SK-MEL-5 (cell line): ENCODE data around the gene ANXA2R. TPM values are rescaled to one million over a fixed set of nuclear protein-coding genes. Genes with fewer than 3 reads are reported as not detected.
"Not testable (repeated sequence)": the region's sequence is repeated elsewhere in the genome, so short reads cannot be mapped to it uniquely, and the experiment has no call there.

ENCODE experiments used
- DNase-seq: peaks from one replicate; pipeline ENCODE4 v3.0.0-alpha.2; 2016; ENCODE audit warnings: low read depth, low spot score
- in situ Hi-C: cut with HindIII; loops from 2 replicates; pipeline ENCODE4 v1.10.0; 2016; ENCODE audit warnings: low sequenced_read_pairs, high pct_unique_total_duplicates, low pct_unique_long_range_greater_than_20kb
- polyA plus RNA-seq, 2 experiments: library from polyadenylated mRNA; depleted of rRNA; stranded (reverse); fragments of >200 nt; gene quantifications; 2 replicates each; pipeline ENCODE4 v1.2.3, GENCODE V29; 2015
- total RNA-seq: library from RNA; depleted of rRNA; stranded (reverse); fragments of >200 nt; shearing (Covaris generic); gene quantifications from 2 replicates; pipeline ENCODE4 v1.2.3, GENCODE V29; 2014; rRNA removed

ANXA2R gene, protein sequence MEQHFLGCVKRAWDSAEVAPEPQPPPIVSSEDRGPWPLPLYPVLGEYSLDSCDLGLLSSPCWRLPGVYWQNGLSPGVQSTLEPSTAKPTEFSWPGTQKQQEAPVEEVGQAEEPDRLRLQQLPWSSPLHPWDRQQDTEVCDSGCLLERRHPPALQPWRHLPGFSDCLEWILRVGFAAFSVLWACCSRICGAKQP
- total RNA-seq = 0.40 and 0.45 TPM in 2 replicates
- polyA plus RNA-seq (2015; cell fraction: cytosol; rRNA removed) = 0.35 and 0.94 TPM in 2 replicates
- polyA plus RNA-seq (2015; cell fraction: nucleus; rRNA removed) = 2.9 TPM in 2 replicates

DNA sequence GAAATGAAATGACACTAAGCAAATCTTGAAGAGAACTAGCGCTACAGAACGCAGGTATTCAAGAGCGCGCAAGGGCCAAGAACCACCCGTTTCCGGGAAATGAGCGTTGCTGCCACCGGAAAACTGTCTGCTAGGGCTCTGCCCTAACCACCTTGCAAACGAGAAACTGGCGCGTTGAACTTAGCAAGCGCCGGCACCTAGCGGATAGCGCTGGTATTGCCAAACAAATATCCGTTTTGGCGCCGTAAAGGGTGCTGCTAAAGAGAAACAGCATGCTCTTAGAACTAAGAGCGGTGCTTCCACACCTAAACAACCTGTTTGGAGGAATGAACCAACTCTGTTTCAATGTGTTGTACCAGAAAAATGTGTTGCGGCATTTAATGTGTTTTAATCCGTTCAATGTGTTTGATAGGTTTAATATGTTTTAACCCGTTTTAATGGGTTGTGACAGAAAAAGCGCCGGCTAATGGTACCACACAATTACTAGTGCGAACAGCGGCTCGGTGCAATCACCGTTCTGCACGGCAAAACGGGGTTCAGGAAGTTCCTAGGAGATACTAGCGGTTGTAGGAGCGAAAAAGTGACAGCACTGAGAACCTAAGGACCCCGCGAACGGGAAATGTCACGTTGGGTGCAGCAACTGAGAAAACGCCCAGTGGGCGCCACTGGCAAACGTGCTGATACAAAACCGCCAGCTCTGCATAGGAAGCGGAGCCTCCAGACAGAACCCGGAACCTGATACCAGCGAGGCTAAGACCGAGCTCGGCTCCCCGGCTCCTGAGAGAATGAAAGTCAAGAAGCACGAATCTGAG, at the start of gene ANXA2R:
Gene ANXA2R, minus strand, starts transcription at position 33 of the 812 bp plus-strand sequence. CDS start 273 bp downstream, outside the sequence.
- peak; percentile 98 for DNase-seq
- in situ Hi-C loops = no loop called here

DNA sequence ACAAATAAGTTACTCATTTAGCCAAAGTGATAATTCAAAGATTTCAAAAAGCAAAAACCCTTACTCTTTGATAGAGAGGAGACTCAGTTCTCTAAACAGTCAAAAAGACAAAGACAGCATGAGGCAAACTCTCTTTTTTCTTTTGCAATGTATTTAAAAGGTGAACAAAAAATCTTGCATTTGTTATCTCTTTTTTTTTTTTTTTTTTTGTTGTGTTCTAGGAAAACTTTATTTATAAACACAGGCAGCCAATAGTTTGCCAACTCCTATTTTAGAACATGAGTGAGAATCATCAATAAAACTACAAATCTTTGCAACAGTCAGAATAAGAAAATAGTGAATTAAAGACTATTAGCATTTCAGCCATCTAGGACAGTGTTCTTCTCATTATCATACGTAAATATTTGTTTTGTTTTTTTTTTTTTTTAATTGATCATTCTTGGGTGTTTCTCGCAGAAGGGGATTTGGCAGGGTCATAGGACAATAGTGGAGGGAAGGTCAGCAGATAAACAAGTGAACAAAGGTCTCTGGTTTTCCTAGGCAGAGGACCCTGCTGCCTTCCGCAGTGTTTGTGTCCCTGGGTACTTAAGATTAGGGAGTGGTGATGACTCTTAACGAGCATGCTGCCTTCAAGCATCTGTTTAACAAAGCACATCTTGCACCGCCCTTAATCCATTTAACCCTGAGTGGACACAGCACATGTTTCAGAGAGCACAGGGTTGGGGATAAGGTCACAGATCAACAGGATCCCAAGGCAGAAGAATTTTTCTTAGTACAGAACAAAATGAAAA, 46.2 kb upstream of the ANXA2R start:
- DNase-seq, in situ Hi-C loops: not testable (repeated sequence)

DNA sequence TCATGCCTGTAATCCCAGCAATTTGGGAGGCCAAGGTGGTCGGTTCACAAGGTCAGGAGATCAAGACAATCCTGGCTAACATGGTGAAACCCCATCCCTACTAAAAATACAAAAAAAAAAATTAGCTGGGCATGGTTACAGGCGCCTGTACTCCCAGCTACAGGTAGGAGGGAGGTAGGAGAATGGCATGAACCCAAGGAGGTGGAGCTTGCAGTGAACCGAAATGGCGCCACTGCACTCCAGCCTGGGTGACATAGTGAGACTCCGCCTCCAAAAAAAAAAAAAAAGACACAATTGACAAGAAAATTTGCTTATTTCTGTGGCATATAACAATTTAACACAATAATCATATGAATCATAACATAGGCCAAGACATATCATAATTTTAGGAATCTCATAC, 45.3 kb upstream of the ANXA2R start:
- in situ Hi-C loops = no loop called here
- no peak for DNase-seq

DNA sequence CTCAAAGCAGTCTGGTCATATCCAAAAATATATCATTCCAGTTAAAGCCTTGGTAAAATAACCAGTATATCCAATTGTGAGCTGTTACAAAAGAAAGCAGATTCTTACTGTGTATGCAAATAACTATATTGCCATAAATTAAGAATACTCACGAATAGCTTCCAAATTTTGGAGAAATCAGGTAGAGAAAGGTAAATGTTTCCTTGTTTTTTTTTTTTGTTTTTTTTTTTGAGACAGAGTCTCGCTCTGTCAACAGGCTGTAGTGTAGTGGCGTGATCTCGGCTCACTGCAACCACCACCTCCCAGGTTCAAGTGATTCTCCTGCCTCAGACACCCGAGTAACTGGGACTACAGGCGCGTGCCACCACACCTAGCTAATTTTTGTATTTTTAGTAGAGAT, 44.3 kb upstream of the ANXA2R start:
- DNase-seq, in situ Hi-C loops: not testable (repeated sequence)

DNA sequence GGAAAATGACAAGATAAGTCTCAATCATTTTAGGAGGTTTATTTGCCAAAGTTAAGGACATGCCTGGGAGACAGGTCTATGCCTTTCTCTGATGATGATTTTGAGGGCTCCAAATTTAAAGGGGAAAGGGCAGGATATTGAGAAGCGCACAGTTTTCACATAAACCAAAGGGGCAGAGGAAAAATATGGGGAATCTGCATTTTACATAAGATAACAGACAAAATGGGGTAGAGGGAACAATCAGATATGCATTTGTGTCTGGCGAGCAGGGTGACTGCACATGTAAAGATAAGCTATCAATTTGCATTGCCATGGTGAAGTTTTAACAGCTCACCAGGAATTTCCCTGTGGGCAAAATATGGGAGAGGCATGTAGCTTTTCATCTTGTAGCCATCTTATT, 41.2 kb upstream of the ANXA2R start:
- in situ Hi-C loops, DNase-seq: not testable (repeated sequence)

DNA sequence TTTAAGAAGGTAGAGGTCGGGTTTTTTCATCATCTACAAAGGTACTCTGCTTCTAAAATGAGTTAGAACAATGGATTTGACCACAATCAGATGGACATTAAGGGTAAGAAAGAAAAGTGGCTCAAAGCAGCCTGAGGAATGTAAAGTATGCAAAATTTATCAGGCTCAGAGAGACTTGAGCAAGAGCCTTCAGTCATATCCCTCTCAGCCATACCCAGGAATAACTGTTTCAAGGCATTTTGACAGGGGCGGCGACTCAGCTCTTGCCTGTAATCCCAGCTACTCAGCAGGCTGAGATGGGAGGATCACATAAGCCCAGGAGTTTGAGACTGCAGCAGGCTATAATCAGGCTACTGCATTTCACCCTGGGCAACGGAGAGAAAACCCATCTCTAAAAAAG, 38.8 kb upstream of the ANXA2R start:
- no peak for DNase-seq
- in situ Hi-C loops = no loop called here

DNA sequence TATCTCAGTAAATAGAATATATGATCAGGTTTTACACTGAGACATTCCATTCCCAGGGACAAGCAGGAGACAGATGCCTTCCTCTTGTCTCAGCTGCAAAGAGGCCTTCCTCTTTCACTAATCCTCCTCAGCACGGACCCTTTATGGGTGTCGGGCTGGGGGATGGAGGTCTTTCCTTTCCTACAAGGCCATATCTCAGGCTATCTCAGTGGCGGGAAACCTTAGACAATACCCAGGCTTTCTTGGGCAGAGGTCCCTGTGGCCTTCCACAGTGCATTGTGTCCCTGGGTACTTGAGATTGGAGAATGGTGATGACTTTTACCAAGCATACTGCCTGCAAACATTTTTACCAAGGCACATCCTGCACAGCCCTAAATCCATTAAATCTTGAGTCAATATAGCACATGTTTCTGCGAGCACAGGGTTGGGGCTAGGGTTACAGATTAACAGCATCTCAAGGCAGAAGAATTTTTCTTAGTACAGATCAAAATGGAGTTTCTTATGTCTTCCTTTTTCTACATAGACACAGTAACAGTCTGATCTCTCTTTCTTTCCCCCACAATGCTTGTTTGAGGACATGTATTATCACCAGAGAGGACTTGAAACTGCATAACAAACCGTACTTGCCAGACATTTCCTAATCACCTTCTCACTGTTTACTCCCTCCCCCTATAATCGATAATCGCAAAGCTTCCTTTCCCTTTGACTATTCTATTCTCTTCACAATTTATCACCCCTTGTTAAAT, 37.5 kb upstream of the ANXA2R start:
- DNase-seq, in situ Hi-C loops: not testable (repeated sequence)

DNA sequence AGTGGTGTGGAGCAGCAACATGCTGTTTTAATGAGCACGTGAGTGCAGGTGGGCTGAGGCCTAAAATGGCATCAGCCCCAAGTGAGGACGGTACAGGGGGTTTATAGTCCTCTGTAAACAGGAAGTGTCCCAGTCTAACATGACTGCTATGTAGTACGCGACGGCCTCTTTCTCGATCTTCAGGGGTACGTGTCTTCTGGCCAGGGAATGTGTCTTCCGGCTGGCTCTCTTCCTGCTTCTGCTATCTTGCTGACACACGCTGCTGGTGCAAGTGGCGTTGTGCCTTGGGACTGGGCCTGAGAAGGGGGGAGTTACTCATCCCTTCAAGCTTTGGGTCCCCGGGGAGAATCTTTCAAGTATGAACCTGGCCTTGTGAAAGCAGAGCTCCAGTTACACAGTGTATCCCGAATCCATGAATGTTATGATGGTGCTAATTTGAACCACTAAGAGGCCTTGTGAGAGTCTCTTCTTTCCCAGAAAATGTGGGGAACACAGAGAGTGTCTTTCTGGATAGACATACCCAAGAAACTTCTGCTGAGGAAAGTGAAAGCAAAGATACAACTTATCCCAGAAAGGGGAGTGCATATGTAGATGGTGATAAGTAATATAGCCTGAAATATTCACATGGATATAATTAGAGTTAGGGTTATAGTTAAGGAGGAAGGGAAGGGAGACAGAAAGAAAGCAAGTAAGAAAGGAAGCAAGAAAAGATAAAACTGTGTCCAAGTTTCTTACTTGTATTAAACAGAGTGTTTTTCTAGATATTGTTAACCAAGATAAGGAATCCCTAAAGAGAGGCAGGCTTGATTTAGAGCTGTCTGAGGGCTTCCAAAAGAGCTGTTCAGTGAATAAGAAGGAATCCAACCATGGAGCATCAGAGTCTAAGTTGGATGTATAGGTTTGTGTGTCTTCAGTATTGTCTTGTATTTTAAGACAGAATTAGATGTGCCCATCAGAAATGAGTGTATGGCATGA, 35.5 kb upstream of the ANXA2R start:
- DNase-seq = no peak
- in situ Hi-C loops = no loop called here

DNA sequence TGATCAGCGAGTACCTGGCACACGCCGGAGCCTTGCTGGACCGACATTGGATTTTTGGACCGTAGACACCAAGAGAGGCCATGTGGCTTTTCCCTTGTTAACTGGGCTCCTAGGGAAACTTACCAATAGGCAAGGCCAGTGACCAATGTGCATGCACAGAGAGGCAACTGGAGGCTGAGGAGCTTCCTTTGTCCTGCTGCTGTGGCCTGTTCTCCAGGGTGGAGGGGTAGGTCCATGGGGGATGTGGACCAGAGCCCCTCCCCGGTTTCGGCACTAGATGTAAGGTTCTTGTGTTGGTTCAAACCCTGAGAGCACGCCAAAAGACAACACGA, 34.8 kb upstream of the ANXA2R start:
- DNase-seq = no peak
- in situ Hi-C loops = no loop called here

DNA sequence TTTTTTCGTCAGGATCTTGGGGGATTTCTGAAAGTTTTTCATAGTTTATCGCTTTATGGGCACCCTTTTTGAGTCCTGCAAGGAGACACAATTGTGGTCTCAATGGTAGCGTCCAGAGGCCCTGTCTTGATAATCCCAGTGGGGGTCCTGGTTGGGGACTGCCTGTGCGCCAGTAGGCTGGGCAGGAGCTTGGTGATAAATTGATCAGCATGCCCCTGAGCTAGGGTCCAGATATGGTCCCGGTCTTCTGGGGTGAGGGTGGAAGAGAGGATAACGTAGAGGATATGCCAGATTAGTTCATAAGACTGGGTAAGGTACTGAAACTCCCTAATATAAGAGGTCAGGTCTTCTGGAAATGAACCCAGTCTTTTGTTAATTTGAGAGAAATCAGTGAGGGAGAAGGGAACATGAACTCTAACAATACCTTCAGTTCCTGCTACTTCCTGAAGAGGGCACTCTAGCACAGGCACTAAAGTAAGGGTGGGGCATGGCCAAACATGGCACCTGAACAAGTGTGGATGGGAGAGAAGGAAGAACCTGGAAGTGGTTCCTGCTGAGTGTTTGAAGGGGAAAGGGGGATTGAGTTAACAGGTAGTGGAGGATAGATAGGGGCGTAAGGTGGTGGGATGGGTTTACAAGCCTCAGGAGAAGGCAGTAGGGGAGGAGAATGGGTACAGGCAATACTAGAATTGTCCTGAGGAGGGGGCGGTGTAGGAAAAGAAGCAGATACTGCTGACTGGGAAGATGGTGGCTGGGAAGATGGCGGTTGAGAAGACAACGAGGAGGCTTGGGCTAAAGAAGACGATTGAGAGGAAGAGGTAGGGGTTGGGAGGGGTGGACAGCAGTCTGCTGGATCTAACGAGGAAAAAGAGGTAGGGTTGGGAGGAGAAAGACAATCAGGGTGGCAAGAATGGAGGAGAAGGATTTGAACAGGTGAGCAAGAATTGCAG, 33.8 kb upstream of the ANXA2R start:
- DNase-seq = peak; percentile 89
- in situ Hi-C loops = no loop called here

DNA sequence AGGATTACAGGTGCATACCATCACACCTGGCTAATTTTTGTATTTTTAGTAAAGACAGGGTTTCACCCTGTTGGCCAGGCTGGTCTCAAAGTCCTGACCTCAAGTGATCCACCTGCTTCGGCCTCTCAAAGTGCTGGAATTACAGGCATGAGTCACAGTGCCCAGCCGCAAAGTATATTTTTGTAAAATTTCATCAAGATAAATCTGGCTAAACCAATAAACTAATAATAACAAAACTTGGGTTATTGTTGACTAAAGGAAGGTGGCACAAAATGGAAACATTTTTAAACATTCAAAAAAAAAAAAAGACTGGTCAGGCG, 29.2 kb upstream of the ANXA2R start:
- DNase-seq, in situ Hi-C loops: not testable (repeated sequence)

DNA sequence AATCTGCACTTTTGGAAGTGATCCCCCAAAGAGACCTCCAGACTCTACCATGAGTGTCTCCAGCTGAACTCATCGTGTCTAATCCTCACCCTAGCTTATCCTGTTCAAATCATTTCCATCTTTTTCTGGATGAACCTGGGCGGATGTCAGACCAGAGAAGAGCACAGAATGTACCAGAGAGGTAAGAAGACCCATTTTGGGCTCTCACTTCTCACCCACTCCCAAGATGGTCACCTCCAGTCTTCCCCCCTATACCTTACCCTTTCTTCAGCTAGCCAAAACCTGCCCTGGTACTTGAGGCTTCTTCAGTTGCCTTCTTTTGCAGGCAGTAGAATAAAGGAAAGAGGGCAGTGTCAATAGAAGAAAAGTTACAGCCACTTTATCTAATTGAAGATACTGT, 27.9 kb upstream of the ANXA2R start:
- DNase-seq = no peak
- in situ Hi-C loops = no loop called here

DNA sequence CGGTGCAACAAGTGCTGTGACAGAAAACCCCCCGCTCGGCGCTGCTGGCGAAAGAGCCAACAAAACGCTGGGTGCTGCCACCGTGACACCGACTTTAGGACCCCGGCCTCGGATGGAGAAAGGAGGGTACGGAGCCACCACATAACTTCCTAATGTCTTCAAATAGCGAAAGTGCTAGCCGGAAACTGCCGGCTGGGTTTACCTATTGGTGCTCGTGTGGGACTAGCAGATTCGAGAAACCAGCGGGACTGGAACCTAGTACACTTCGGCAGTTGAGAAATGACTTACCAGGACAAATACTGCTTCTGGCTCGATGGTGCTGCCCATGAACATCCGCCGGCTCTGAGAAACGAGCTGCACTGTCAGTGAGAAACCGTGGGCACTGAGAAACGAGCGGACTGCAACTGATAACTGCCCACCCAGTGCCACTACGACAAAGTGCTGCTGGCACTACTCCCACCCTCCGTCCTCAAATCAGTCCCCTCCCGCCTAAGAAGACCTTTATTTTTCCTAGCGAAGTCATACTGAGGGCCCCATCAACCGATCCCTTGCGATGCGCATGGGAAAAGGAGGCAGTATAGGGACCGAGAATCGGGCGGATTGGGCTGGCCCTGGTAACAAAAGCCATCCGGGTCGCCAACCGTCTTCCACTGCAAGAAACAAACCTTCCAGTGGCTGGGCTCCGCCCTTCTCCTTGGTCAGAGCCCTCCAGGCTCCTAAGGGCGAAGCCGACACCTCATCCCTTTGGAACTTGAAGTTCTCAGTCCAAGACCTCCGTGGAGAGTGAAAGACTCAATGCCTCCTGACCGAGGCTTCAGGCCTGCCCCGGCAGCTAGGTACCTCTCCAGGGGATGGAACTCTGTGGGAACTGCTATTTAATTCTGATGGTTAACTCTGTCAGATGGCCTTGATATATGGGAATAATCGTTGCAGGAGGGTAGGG, 27.0 kb upstream of the ANXA2R start:
- in situ Hi-C loops = no loop called here
- DNase-seq = peak; percentile 95

DNA sequence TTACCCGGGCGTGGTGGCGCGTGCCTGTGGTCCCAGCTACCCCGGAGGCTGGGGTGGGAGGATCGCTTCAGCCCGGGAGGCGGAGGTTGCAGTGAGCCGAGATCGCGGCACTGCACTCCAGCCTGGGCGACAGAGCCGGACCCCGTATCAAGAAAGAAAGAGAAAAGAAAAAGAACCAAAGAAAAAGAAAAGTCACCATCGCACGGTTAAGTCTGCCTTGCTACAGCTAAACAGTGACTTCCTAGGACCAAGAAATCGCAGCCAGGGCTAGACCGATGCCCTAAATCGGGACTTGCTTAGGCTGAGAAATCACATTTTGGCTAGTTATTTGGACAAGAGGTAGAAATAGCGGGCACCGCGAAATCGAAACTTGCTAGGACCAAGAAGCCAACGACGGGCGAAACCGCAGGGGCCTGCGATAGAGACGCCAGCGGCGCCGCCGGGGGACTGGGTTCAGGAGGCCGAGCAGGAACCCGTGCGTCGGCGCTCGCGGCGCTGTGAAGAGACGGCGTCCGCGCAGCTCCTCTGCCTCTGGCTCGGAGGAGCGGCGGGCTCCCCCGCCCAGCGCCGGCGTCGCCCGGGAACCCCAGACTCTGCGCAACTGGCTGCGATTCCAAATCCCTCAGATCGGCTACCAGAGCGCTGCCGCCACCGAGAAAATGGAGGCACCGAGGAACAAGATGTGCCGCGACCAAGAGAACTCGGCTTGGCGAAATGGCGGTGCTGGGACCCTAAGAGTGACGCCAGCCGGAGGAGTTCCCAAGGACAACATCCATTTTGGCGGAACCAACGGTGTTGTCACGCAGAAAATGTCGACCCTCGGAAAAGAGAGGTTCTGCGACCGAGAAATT, 26.1 kb upstream of the ANXA2R start:
- in situ Hi-C loops = no loop called here
- DNase-seq = peak; percentile 78
